Stimulated activated CD4-positive, alpha-beta T cell treated with anti-CD3 and anti-CD28 coated beads, Interleukin-4, amount 100 ng/mL, for 4 hours (primary cell): ENCODE data around the gene UQCRC1.

ENCODE experiments used
- DNase-seq, 2 experiments: peaks; one replicate each; pipeline ENCODE4 v3.0.0-alpha.2; 2020

Gene UQCRC1

DNA sequence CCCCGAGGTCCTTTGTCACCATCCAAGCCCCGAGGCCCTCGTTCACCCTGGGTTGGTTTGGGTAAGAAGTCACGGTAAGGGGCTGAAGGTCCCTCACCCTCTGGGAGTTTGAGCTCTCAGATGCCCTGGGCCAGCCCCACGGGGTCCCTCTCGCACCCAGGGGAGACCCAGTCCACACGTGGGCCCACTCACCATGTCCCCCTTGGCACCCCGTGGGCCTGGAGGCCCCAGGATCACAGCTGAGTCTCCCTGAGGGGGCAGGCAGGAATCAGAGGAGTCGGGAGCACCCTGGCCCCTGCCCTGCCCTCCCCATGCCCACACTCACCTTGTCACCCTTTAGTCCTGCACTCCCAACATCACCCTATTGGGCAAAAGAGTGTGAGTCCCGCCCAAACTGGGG lies 40.0 kb downstream of the UQCRC1 start:
- DNase-seq = no peak

DNA sequence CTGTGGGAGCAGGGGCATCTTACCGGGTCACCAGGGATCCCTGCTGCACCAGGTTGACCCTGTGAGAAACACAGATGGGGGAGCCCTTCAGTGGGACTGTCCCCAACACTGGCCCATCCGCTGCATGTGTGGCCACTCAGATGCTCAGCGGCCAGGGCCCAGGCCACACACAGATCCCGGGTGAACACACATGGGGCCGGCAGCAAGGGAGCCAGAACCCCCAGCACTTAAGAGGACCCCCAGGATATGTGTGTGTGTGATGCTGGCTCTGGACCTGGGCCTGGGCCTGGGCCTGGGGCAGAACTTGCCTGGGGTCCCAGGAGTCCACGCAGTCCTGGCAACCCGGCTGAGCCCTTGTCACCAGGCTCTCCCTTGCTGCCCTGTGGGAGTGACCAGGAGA lies 41.0 kb downstream of the UQCRC1 start:
- no peak for DNase-seq

DNA sequence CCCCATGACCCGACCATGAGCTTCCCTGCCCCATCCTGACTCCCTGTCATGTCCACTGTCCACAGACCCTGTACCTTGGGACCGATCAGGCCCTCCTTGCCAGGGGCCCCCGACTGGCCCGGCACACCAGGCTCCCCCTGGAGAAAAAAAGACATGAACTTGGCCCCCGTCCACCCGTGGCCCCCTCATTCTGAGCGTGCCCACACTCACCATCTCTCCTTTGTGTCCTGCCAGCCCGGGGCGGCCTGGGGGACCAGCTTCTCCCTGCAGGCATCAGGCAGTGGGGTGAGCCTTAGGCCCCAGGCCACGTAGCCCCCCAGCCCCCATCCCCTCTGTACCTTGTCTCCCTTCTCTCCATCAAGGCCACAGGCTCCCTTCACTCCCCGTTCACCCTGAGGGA lies 41.9 kb downstream of the UQCRC1 start:
- DNase-seq = no peak

DNA sequence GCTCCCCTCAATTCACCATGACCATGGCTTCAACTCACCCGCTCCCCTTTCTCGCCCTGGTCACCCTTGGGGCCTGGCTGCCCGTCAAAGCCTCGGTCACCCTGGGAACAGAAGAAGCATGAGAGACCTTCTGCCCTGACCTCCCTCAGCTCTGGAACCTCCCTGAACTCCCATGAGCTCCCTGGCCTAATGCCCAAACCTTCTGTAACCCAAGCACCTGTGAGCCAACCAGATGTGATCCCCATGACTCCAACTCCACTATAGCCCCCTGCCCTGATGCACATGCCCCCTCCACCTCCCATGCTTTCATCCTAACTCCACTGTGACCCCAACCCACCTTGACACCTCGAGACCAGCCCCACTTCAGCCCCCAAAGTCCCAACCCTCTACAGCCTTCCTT lies 42.4 kb downstream of the UQCRC1 start:
- no peak for DNase-seq

DNA sequence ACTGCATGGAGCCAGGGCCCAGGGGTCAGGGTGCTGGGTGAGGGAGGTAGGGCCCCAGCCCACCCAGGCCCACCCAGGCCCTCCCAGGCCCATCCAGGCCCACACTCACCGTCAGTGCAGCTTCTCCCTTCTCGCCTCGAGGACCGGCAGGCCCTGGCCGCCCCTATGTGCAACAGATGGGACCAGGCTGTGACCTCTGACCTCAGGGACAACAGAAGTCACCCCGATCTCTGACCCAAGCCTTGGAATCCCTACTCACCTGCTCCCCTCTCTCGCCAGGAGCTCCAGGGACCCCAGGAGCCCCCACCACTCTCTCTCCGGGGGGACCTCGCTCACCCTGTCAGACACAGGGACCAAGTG lies 43.1 kb downstream of the UQCRC1 start:
- no peak for DNase-seq

DNA sequence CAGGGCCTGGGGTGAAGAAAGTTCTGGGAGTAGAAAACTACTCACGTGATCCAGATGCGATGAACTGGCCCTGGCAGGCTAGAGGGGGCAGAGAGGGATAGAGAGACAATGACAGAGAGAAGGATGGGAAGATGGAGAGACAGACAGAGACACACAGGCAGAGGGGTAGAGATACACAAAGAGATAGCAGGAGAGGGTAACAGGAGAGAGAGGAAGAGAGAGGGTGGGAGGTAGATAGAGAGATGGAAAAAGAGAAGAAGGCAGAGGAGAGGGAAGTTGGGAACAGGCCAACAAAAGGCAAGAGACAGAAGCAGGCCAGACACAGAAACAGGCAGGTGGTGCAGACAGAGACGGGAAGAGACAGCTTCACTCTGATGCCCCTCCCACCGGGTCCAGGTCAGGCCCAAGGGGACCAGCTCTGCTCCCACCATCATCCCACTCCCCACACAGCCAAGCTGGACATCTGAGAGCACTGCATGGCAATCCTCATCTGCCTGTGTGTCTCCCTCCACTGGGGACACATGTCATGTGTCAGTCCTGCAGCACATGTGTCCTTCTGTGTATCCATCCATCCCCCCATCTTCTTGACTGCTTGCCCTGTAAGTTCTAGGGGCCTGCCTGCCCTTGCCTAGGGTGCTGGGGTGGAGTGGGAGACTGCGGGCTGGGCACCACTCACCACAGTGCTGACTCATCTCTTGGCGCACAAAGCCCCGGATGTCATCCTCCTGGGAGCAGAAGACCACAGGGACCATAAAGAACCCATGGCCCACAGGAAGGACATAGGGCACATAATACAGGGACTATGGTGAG lies 43.6 kb downstream of the UQCRC1 start:
- no peak for DNase-seq

DNA sequence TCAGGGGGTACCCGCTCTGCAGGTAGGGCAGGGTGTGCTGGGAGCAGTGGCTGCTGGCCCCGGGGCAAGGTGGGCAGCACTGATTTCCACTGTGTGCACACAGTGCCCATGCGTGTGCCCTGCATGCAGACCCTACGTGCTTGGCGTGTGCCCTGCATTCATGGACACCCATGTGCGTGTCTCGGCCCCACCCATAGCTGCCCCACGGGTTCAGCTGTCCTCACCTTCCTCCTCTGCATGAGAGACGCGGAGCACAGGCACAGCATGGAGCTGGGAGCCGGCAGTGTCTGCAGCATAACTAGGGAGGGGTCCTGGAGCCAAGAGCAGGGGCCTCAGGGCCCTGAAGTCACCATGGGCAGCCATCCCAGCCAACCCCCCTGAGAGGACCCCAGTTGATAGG lies 44.3 kb downstream of the UQCRC1 start:
- DNase-seq = no peak

DNA sequence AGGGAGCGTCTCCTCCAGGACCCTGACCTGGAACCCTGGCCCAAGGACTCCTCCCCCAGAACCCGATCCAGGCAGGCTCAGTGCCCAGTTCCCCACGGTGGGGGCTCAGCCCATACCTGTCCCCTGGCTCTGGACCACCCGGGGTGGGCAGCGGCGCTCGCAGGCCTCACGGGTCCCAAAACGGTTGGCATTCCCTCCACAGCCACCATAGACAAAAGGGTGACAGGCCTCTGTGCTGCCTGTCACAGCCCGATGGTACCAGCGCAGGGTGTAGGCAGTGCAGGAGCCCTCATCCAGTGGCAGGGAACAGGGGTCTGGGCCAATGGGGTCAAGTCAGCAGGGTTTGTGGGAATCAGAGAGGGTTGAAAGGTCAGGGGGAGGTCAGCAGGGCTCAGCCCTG lies 44.8 kb downstream of the UQCRC1 start:
- no peak for DNase-seq

DNA sequence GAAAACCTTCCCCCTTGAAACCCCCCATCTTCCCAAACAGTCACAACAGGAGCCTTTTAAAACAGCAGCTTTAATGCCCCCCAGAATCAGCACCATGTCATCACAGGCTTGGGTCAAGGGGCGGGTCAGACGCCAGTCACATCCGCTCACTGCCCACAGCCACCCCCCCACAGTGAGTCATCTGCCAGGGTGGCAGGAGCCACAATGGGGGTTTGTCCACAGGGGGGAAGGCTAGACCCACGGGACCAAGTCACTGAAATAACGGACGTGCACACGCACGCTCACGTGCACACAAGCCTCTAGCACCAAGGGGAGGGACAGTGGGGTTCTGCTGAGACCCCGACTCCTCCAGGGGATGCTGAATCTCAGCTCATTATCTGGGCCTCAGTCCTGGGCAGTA lies 45.4 kb downstream of the UQCRC1 start:
- peak in 1 of 2 experiments; percentile 2 for DNase-seq

DNA sequence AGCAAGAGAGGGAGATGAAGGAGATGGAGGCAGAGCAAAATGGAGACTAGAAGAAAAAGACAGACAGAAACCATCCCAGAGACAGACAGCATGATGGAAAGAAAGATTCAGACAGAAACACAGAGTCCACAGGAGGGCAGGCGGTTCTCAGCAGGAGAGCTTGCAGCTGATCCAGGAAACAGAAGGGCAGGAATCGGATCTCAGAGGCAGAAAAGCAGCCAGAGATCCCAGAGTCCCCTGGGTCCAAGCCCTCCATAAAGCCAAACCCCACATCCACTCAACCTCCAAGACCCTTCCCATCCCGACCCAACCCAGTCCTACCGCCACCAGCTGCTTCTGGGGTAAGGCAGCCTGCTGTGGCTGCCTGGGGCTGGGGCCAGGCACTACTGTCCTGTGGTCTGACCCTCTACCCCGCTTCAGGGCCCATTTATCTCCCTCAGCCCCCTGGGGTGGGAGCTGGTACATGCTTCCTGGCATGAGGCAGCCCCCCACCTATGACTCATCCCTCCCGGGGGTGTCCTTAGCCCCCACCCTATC lies 46.0 kb downstream of the UQCRC1 start, which contains the start of gene UCN2:
Gene UCN2 (minus strand): TSS at position 400 of the 537 bp plus-strand sequence. CDS start 657 bp downstream, outside the sequence.
- no peak for DNase-seq

DNA sequence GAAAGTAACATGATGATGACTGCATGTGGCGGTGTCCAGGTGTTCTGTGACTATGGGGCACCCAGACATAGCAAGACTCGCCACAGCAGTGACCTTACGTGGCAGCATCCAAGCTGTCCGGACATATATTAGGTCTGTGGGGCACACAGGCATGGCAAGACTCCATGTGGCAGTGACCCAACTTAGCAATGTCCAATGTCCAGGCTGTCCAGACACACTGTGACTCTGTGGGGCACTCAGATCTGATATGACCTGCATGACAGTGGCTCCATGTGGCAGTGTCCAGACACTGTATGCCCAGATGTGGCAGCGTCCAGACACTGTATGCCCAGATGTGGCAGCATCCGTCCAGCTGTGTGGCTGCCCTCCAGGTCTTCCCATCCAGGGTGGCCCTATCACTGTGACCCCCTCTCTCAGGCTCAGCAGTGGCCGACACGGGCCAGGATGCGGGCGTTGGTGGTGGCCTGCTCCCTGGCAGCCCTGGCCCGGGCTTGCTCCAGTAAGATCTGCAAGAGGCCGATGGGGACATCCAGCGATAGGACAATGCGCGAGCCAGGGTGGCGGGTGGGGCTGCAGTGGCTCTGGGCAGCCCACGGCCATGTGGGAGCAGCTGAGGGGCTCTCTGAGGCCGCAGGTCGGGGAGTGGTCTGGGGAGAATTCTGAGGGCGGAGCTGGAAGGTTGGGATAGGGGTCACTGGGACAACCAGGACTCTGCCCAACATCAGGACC lies 46.9 kb downstream of the UQCRC1 start:
- no peak for DNase-seq

DNA sequence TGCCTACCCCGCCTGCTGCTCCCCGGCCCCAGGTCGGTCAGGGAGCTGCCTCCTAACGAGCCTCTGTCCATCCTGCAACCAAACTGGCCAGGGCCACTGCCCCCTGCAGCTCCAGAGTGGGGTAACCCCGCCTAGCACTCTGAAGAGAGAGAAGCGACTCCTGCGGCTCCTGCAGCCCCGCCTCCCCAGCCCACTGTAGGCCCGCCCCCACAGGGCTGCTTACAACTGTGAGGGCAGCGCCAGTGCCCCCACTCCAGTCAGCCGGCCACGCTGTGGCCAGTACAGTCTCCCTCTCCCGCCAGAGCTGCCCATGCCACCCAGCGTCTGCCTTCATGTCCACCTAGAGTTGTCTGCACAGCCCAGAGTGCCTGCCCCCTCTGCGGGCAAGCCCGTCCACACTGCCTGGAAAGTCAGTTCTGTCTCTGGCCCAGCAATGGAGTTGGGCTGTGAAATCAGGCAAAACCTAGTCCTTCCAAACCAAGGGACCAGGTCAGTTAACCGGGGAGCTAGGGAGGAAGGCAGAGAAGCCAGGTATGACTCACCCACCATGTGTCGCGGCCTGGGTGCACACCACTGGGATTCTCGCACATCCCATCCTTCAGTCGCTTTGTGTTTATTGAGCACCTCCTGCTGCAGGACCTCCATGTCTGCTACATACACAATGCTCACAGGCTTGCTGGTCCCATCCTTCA lies 48.3 kb downstream of the UQCRC1 start:
- no peak for DNase-seq

DNA sequence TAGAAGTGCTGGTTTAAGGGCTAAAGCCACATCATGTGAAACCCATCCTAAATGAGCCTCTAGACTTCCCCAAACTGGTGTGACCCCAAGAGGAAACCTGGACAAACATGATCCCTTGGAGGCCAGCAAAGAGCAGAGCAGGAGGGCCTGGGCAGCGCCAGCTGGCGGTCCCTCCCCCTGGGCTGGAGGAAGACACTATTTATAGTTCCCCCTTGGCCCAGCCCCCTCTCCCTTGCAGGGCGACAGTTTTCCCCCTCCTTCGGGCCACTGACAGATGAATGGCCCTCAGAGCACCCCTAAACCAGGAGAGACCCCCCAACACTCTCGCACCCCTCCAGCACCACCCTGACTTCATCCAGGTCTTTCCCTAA lies 48.8 kb downstream of the UQCRC1 start:
- DNase-seq = no peak

DNA sequence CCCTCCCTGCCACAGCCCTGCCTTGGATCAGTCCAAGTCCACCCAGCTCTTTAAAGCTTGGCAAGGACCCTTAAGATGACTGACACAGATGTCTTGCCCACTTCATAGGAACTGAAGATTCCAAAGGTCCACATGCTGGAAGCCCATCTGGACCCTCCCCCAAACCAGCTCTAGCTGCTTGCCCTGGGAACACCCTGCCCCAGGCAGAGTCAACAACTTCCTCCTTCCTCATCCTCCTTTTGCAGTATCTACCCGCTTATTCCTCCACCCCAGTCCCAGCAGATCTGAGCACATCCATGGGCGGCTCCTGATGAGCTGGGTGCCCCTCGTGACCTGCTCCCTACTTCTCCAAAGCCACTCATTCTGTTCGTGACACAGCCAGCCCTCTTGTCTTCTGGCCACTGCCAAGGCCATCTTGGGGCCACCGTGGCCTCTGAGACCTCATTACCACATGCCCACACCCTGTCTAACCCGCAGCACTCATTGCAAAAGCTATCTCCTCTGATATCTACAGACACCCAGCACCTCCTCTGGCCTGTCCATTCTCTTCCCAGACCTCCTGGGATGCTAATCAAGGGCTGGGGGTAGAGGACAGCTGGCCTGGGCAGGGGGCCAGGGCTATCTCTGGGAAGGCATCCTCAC lies 50.8 kb downstream of the UQCRC1 start:
- no peak for DNase-seq

DNA sequence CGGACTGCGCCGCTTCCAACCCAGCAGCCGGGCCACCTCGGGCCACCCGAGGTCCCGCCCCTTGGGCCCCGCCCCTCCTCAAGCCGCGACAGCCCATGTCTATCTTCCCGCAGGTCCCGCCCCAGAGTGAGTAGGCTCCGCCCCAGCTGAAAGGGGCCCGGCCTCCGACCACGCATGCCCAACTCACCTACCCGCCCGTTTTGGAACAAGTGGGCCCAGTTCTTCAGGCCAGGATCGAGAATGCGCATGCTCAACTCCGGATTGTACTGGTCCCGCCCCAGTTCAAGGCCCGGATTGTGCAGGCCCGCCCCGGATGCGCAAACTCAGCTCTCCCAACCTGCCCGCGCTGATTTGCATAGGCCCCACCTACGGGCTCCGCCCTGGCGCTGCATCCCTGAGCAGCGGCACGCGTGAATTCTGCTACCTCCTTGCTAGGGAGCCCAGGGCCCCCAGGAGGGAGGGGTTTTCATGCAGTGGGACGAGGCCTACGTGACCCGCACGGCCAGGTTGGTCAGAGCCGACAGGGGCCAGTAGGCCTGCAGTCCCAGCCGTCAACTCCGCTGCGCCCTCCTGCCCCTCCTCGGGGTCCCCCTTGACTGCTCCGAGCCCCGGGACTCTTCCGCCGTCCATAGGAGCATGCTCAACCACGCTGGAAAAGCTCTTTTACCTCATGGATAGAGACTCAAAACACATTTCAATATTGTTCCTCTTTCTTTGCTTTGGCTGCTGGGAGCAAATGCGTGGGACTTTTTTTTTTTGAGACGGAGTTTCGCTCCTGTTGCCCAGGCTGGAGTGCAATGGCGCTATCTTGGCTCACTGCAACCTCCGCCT lies 52.4 kb downstream of the UQCRC1 start, which contains the start of gene PFKFB4:
Gene PFKFB4 (minus strand): TSS at position 8 of the 831 bp plus-strand sequence. CDS start 26 bp downstream, outside the sequence.
- DNase-seq = peak; percentile 99

DNA sequence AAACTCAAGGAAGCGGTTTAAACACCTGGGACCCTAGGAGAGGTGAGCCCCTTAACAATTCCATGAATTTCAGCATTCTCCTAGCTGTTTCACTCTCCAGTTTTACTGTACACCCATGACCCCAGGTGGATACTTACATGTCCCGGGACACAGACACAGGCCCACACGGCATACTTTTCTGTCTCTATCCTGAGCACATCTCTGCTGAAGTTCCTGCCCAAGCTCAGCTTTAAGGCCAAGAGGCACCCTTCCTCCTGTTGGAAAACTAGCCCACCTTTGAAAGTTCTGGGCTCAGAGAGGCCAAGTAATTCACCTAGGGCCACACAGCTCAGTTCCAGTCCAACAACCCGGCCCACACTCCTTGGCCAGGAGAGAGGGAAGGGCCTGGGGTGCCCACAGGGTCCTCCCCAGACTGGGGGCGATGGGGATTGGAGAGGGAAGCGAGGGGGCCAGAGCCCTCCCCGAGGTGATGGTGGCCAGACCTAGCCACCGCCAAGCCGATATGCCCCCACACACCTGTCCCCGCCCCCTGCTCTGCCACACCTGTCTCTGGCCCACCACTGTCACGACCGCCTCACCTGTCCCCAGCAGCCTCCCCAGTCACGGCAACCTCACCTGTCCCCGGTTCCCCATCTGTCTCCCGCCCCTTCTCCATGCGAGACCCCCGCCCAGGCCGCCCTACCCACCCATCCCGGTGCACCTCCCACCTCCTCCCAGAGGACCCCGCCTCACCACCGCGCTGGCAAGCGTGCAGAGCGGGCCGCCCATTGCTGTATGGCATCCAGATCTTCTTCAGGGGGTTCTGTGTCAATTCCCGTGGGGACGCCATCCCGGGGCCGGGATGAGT lies 53.3 kb downstream of the UQCRC1 start:
- peak in 1 of 2 experiments; percentile 4 for DNase-seq

DNA sequence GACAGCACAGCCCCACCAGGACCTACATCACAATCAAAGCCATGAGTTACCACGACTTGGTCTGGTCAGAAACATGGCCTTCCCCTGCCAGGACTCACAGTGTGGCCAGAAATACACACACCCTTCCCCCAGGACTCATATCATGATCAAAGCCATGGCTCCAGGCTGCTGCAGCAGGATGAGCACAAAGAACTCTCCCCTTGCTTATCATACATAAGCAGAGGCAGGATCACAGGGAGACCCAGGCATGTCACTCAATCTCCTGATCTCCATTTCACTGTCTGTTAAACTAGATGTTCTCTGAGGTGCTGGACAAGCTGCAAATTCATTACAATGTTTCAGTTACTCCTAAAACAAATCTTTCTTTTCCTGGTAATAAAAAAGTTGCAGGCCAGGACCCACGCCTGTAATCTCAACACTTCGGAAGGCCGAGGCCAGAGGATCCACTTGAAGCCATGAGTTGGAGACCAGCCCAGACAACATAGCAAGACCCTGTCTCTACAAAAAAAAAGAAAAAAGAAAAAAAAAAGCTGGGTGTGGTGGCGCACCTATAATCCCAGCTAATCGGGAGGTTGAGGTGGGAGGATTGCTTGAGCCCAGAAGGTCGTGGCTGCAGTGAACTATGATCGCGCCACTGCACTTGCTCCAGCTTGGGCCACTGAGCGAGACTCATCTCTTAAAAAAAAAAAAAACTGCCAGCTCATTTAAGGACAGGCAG lies 54.1 kb downstream of the UQCRC1 start:
- no peak for DNase-seq

DNA sequence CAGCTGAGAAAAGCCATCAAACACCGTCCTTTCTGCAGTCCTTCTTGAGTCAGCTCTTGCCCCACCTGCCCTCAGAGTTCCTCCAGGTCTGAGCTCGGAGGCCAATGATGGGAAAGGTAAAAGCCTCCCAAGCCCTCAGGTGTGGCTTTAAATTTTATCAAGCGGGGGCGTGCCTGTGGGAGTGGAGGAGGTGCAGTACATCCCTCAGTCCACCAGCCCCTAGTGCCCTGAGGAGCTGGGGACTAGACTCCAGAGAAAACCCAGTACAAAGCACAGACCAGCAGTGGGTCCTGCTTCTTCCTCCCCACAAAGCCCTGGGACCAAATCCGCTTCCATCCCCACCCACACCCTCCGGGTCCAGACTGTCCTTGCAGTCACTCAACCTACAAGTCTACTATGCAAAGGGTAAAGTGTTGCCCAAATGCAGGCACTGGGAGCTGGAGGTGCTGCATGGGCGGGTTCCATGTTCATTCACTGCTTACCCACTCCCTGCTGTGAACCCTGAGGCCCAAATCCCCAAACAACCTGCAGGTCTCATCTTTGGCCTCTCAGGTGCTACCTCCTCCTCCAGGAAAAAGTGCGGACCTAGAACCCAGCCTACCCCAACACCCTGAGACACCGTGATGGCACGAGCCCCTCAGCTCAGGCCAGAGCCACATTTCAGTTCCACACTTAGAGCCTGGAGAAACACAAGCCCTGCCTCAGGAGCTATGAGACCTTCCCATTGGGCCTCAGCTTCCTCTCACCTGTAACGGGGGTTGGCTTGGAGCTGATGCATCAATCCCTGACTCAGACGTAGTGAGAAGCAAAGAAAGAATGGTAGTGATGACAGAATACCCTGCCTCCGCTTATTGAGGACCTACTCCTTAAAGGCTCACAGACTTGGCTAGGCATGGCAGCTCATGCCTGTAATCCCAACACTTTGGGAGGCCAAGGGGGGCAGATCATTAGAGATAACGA lies 55.3 kb downstream of the UQCRC1 start:
- DNase-seq = no peak

DNA sequence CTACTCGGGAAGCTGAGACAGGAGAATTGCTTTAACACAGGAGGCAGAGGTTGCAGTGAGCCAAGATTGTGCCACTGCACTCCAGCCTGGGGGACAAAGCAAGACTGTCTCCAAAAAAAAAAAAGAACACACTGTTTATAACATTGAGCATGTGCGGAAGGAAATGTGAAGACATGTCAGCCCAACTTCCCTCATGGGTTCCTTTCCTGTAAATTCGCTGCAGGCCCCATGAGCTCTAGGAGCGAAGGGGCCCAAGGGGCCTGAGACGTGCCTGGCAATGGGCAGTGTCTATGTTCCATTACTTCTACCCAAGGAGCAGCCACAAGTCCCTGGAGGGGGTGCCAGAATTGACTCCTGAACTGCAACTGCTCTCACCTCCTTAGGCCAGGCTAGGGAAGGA lies 56.1 kb downstream of the UQCRC1 start:
- DNase-seq = no peak
